ENCODE measurements around the gene MPZL2.
"Not testable (repeated sequence)": the region's sequence is repeated elsewhere in the genome, so short reads cannot be mapped to it uniquely, and the experiment has no call there.

The MPZL2 gene

GRCh38 chr11:118263695-118264568, at the start of gene MPZL2:
TSS of gene MPZL2 (minus strand) at chr11:118264297. CDS start at chr11:118264153, 144 bp downstream.
- DNase-seq = no peak

- DNase-seq = no peak
Measured at GRCh38 chr11:118313242-118313641, 49.1 kb upstream of the MPZL2 start.

GRCh38 chr11:118312328-118312727, 48.2 kb upstream of the MPZL2 start:
- no peak for DNase-seq

GRCh38 chr11:118311518-118311917, 47.4 kb upstream of the MPZL2 start:
- no peak for DNase-seq

GRCh38 chr11:118310781-118311485, 46.8 kb upstream of the MPZL2 start:
- no peak for DNase-seq

- DNase-seq = no peak
Measured at GRCh38 chr11:118310271-118310670, 46.2 kb upstream of the MPZL2 start.

- DNase-seq = not testable (repeated sequence)
Measured at GRCh38 chr11:118308995-118309528, 45.0 kb upstream of the MPZL2 start.

- no peak for DNase-seq
Measured at GRCh38 chr11:118306556-118306955, 42.5 kb upstream of the MPZL2 start.

GRCh38 chr11:118305726-118306125, 41.6 kb upstream of the MPZL2 start:
- peak; percentile 55 to 71 for DNase-seq

- peak; percentile 65 to 73 for DNase-seq
Measured at GRCh38 chr11:118304568-118305248, 40.6 kb upstream of the MPZL2 start, which contains the start of gene CD3E. TSS of gene CD3E (plus strand) at chr11:118304730. CDS start at chr11:118304953, 223 bp downstream.

- no peak for DNase-seq
Measured at GRCh38 chr11:118304227-118304567, 40.1 kb upstream of the MPZL2 start.

GRCh38 chr11:118301600-118302195, 37.6 kb upstream of the MPZL2 start:
- DNase-seq = no peak

GRCh38 chr11:118295815-118296454, 31.8 kb upstream of the MPZL2 start:
- DNase-seq = peak; percentile 44 to 70

GRCh38 chr11:118295199-118295598, 31.1 kb upstream of the MPZL2 start:
- DNase-seq = no peak

- no peak for DNase-seq
Measured at GRCh38 chr11:118294053-118294452, 30.0 kb upstream of the MPZL2 start.

- DNase-seq = no peak
Measured at GRCh38 chr11:118291477-118292135, 27.5 kb upstream of the MPZL2 start.

- peak; percentile 47 to 71 for DNase-seq
Measured at GRCh38 chr11:118290923-118291322, 26.8 kb upstream of the MPZL2 start.

- no peak for DNase-seq
Measured at GRCh38 chr11:118289401-118289800, 25.3 kb upstream of the MPZL2 start.

- no peak for DNase-seq
Measured at GRCh38 chr11:118287006-118287405, 22.9 kb upstream of the MPZL2 start.

GRCh38 chr11:118286545-118286944, 22.4 kb upstream of the MPZL2 start:
- DNase-seq = no peak

- no peak for DNase-seq
Measured at GRCh38 chr11:118283756-118284350, 19.8 kb upstream of the MPZL2 start.

All from CD4-positive, alpha-beta T cell treated with Interleukin-1 beta for 1 hour (primary cell).